HG03060 (cell line): ENCODE results near the gene PUM1.
"Not testable (repeated sequence)": the region's sequence is repeated elsewhere in the genome, so short reads cannot be mapped to it uniquely, and the experiment has no call there.

ENCODE experiments used
- ATAC-seq: cut with Tn5 transposase; IDR thresholded peaks from one replicate; pipeline ENCODE4 v1.9.1; 2021; ENCODE audit warnings: low read depth, moderate number of reproducible peaks; ENCODE audit not compliant: unreplicated experiment

The PUM1 gene

GRCh38 chr1:31065310-31066217, at the start of gene PUM1:
TSS of gene PUM1 (minus strand) at chr1:31065717. CDS start at chr1:31059566, 6,151 bp downstream.
- peak; percentile 88 for ATAC-seq

DNA sequence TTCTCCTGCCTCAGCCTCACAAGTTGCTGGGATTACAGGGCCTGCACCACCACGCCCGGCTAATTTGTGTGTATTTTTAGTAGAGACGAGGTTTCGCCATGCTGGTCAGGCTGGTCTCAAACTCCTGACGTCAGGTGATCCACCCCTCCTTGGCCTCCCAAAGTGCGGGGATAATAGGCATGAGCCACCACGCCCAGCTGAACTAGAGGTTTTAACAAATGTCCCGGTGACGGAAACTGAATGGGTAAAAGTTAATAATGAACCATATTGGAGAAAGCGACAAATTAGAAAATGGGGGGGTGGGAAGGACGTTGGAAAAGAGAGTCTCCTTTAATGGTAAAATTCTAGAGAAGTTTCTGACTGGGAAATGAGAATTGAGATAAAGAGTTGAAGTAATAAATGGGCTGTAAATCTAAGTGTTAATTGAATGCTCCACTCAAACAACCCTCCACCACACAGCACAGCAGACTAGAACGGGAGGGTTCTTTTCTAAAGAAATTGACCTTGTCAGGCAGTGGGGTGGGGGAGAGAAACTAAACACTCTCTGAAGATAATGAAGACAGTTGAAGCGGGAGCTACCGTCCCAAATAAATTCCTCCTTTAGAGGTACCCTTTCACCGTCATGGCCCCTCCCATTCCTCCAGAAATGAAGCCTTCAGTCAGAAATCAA, 46.9 kb upstream of the PUM1 start:
- ATAC-seq = no peak

- no peak for ATAC-seq
Observed at GRCh38 chr1:31111290-31111951, 45.9 kb upstream of the PUM1 start.

GRCh38 chr1:31110846-31111245, 45.3 kb upstream of the PUM1 start:
- ATAC-seq = no peak

DNA sequence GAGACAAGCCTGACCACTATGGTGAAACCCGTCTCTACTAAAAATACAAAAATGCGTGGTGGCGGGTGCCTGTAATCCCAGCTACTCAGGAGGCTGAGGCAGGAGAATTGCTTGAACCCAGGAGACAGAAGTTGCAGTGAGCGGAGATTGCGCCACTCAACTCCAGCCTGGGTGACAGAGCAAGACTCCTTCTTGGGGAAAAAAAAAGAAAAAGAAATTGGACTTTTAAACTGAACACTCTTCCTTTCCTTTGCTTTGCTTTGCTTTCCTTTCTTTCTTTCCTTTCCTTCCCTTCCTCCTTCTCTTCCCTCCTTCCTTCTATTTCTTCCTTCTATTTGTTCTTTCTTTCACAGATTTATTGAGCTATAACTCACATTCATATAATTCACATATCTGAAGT, 43.3 kb upstream of the PUM1 start:
- ATAC-seq = no peak

DNA sequence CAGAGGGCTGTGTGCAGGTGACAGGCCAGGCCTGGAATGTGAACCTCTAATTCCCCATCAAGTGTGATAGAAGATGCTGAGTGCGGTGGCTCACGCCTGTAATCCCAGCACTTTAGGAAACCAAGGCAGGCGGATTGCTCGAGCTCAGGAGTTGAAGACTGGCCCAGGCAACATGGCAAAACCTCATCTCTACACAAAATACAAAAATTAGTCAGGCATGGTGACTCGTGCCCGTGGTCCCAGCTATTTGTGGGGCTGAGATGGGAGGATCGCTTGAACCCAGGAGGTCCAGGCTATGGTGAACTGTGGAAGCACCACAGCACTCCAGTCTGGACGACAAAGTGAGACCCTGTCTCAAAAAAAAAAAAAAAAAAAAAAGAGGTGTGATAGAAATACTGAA, 40.1 kb upstream of the PUM1 start:
- no peak for ATAC-seq

DNA sequence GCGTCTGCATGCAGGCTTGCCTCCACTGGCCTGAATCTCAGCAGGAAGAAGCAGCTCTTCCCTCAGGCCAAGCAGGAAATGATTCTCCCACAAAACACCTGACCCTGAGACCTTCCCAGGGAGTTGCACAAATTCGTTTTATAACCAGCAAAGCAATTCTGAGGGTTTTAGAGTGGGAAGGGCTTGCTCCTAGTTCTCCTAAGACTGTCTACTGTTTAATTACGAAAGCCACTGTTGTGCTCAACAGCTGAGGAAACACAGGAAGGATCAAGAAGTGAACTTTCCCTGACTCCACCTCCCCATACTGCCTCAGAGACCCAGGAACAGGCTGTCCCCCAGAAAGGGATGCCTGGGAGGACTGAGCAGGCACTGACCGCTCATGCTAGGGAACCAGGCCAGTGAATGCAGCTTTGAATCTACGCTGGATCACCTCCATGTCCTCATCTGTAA, 37.0 kb upstream of the PUM1 start:
- no peak for ATAC-seq

DNA sequence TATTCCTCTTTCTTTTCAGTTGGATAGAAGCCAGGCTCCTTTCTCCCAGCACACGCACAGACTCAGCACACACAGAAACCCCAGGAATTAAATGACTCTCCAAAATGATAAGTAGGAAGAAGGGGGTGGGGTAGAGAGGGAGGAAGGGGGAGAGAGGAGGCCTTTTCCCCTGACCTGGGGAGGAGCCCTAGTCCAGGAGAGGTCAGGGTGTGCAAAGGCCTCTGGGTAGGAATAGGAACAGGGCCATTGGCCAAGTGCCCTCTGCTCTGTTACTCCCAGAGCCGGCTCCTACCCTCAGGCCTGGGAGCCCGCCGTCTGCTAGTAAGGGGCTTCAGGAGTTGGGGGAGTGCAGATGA, 35.6 kb upstream of the PUM1 start:
- ATAC-seq = no peak

DNA sequence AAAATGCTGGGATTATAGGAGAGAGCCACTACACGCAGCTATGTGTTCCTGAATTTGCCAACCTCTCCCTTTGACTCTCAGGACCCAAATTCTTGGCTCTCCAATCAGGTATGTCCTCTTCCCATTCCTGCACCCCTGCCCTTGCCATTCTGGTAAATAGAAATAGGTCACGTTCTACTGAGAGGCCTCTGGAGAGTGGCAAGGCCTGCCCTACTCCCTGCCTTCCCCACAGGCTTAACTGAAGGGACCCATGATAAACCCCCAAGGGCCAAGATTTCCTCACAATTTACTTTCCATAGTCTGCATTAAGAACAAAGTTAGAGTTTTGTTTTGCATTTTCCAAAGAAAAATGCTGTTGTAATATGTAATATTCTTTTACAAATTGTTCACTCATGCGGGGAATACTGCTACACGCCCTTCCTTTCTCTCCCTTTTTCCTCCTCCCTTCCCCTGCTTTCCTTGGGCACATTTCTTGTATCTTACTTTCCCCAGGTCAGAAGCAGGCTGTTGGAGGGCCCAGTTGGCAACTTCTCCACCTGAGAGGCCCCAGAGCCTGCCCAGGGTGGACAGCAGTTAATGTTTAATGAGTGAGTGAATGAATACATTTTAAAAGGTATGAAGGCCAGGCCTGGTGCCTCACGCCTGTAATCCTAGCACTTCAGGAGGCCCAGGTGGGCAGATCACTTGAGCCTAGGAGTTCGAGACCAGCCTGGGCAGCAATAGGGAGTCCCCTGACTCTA, 33.9 kb upstream of the PUM1 start:
- no peak for ATAC-seq

GRCh38 chr1:31095985-31096384, 30.5 kb upstream of the PUM1 start:
- ATAC-seq = no peak

DNA sequence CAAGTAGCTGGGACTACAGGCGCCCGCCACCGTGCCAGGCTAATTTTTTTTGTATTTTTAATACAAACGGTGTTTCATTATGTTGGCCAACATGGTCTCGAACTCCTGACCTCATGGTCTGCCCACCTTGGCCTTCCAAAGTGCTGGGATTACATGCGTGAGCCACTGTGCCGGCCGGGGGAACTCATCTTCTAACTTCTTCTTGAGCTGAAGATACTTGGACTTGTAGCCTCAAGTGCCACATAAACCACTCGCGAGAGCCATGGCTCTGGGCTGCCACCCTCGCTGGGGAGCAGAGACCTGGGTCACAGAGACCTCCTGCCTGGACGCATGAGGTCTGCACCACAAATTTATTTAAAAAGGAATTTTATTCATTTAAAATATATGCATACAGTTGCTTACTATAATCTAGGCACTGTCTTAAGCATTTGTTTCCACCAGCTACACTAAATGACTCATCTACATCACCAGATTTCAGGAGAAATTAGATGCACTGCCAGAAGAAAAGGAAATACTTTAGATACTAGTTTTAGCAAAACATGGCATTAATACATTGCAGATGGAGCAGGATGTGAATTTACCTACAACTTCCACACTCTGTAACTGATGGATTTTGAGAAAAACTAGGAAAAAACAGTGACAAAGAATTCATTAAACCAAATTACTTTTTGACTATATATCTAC, 29.9 kb upstream of the PUM1 start:
- no peak for ATAC-seq

GRCh38 chr1:31088081-31088480, 22.6 kb upstream of the PUM1 start:
- not testable (repeated sequence) for ATAC-seq

DNA sequence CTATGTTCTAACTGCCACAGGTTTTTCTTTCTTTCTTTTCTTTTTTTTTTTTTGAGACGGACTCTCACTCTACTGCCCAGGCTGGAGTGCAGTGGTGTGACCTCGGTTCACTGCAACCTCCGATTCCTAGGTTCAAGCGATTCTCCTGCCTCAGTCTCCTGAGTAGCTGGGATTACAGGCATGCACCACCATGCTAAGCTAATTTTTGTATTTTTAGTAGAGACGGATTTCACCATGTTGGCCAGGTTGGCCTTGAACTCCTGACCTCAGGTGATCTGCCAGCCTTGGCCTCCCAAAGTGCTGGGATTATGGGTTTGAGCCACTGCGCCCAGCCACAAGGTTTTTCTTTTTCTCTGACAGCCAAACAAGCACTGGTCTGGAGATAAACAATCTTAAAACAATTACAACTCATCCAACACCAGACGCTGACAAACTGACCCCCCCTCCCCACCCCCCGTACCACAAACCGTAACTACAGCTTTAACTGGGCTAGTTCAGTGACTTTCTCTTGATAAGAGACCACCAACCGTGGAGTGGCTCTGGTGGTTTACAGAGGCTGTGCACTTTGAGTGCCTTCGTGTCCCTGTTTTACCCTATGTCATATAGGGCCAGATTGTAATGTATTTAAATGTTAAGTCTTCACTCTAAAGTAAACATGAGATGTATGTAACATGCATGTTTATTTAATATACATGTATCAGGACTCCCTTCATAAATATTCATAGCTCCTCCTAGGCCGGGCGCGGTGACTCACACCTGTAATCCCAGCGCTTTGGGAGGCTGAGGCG, 19.5 kb upstream of the PUM1 start:
- no peak for ATAC-seq

GRCh38 chr1:31082385-31082784, 16.9 kb upstream of the PUM1 start:
- no peak for ATAC-seq

DNA sequence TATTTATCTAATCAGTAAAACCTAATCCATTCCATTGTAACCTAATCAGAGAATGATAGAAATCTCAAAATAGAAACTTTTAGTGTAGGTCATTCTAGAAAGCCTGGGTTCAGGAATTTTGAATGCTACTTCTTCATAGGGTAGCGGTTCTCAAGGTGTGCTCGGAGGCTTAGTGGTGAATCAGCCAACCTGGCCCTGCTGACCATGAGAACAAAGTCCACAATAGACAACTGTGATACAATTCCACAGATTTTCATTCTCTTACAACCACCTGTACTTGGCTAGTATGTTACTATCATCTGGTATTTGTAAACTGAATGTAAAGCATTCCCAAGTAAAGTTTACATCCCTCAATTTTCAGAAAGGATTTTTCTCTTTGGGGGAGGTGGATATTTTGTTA, 7.5 kb upstream of the PUM1 start:
- ATAC-seq = no peak

DNA sequence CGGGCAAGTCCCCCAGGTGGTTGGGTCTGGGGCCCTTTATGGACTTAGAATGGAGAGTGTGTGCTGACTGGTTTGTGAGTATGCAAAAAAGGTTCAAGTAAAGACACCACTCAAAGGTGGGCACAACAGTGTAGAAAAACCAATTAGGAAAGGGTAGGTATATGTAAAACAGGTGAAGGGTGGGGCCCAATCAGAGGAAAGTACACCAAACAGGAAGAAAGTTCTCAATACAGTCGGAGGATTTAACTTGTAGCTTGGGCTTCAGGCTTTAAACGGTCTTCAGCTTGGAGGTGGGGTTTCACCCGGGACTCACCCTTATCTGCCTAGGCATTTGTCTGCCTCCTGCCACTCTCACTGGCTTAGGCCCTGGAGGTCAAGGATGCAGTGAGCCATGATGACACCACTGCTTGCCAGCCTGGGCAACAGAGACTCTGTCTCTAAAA, 6.8 kb upstream of the PUM1 start:
- ATAC-seq = no peak

- ATAC-seq = no peak
Observed at GRCh38 chr1:31069392-31069791, 3.9 kb upstream of the PUM1 start.

DNA sequence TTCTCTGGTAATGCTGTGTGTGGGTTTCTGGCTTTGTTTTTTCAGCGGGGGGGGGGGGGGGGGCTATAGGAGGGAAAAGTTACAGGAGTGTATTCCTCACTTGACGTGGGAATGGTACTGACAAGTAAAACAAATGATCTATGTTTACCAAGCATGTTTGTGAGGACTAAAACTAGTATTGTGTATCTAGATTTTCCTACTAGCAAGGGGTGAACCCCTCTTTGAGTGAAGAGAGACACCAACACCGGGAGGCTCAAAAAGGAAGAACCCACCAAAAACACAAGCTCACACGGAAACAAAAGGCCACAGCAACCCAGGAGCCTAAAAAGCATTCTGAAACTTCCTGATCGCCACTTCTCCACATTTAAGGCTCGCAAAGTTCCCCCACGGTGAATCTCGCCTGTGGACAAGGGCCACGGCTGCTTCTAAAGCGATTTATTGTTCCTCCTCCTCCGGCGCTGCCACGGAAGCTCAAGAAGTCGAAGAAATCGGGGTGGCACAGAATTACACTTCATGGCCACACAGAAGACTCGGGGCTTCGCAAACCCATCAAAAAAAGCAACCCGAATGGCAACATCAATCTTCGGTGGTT, 703 bp downstream of the PUM1 start:
- no peak for ATAC-seq
